LoVo (cell line): ENCODE data around the gene LBP.
"Not testable (repeated sequence)": the region's sequence is repeated elsewhere in the genome, so short reads cannot be mapped to it uniquely, and the experiment has no call there.

ENCODE experiments used
- DNase-seq: peaks from one replicate; pipeline ENCODE4 v3.0.0-alpha.2; 2016; ENCODE audit warnings: low spot score

LBP gene

DNA sequence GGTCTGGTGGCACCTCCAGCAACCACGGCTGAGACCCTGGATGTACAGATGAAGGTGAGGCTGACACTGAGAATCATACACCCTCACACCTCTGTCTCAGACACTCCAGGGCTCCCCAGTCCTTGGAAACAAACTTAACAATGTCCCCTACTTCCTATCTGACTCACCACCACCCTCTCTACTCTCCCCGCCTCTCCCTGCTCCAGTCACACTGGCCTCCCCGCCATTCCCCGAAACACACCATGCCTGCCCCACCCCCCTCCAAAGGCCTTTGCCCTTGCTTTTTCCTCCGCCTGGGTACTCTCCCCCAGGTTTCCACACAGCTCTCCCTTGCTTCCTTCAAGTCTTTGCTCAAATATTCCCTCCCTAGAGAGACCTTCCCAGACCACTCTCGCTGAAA lies 26.1 kb upstream of the LBP start:
- DNase-seq: no peak

DNA sequence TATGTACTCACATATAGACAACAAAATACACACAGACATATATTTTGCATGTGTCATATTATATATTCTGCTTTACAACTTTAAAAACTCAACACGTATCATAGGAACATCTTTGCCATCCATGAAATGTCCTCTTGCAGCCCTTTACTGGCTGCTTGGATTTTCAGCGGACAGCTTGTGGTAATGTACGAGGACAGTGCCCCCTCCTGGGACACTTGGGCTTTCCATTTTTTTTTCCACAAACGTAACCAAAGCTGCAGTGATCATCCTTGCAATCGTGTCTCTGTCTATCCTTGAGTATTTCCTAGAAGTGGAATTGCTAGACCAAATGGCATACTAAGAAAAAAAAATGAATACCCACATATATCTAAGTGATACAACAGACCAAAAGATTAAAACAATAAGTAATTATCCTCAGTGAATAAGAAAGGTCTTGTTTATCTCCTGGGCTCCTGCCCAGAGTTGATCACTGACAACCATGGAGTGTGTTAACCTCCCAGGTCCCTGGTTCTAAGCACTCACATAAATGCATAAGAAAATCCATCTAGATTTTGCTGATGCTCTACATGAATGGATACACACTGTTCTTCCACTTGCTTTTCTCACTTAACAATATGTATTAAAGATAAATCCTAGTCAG lies 24.2 kb upstream of the LBP start:
- no peak for DNase-seq

DNA sequence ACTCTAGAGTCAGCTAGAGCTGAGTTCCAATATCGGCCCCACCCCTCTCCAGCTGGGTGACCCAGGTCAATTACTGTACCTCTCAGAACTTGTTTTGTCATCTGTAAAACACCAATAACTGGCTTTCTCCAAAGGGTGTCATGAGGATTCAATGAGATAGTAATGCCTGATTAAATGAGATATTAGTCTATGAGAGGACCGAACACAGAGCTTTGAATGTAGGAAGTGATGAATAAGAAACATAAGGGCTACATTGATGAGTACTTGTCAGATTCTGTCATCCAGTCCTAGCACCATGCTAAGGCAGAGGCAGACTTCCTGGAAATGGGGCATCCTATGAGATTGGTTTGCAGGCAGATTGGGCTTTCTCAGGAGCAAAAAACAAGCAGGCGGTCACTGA lies 22.1 kb upstream of the LBP start:
- no peak for DNase-seq

DNA sequence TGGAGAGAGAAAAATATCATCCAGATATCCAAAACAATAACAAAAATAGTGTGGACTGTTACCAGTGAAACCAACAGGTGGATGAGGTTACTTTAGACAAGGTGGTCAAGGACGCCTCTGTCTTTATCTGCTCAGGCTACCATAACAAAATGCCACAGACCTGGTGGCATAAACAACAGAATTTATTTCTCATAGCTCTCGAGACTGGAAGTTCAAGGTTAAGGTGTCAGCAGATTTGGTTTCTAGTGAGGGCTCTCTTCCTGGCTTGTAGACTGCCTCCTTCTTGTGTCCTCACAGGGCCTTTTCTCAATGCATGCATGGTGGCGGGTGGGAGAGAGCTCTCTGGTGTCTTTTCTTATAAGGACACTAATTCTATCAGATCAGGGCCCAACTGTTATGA lies 21.1 kb upstream of the LBP start:
- DNase-seq: no peak

DNA sequence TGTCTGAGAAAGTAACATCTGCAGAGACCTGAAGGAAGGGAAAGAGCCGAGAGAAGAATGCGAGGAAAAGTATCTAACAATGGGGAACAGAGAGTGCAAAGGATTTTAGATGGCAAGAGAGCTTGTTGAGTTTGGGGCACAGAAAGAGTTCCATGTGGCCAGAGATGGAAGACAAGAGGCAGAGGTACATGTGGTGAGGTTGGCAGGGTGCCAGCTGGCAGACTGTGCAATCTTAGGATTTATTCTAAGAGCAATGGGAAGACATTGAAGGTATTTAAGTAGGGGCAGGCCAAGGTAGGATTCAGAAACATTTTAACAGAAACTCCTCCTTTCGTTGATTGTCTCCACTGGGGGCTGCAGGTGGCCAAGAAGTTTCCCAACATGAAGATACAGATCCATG lies 20.4 kb upstream of the LBP start:
- DNase-seq: no peak

DNA sequence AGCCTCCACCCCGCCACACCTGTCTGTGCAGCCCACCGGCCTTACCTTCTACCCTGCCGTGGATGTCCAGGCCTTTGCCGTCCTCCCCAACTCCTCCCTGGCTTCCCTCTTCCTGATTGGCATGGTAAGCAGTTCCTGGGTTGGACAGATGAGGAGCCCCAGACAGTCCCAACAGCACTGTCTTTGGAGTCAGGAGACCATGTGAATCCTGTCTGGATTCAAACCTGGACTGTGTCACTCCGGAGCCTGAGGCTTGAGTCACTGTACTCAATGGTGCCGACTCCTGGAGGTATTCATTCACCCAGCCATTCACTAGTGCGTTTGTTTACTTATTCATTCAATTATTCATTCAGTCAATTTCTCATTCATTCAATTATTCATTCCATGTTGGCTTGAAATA lies 20.0 kb upstream of the LBP start:
- no peak for DNase-seq

DNA sequence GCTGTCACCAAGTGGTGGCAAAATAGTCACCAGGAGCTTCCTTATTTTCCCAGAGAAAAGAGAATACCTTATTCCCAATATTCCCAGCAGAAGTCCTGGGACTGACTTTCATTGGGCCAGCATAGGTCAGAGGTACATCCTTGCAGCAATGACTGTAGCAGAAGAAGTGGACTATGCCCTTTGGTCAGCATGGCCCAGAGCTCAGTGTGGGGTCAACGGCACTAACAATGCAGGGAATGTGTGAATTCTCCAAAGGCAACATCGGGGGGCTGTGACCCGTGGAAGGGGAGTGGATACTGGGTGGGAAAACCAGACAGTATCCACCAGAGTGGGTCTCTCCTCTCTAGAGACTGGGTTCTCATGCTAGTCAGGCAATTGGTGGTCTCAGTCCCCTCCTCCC lies 15.6 kb upstream of the LBP start:
- DNase-seq: no peak

DNA sequence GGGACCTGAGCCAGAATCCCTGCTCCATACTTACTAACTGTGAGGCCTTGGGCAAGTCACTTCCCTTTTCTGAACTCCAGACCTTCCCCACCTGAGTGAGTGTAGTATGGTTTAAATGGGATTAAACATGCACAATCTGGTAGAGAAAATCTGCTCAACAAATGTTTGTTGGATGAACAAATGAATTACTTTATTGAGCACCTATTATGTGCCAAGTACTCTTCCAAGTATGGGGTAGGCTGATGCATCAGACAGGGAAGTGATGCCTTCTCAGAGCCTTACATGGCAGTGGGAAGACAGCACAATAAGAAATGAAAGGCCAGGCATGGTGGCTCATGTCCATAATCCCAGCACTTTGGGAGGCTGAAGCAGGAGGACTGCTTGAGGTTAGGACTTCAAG lies 15.0 kb upstream of the LBP start:
- DNase-seq: no peak

DNA sequence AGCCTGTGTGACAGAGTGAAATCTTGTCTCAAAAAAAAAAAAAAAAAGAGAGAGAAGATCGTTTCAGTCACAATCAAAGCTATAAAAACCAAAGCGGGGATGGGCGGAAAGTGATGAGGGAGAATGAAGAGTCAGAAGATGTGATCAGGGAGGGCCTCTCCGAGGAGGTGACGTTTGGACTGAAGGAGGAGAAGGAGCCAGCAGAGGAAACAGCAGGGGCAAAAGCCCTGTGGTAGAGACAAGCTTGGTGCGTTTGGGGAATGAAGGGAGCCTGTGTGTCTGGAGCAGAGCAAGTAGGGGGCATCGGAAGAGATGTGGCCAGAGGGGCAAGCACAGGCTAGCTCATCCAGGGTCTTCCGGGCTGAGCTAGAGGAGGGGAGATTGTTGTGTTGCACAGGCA lies 14.5 kb upstream of the LBP start:
- no peak for DNase-seq

DNA sequence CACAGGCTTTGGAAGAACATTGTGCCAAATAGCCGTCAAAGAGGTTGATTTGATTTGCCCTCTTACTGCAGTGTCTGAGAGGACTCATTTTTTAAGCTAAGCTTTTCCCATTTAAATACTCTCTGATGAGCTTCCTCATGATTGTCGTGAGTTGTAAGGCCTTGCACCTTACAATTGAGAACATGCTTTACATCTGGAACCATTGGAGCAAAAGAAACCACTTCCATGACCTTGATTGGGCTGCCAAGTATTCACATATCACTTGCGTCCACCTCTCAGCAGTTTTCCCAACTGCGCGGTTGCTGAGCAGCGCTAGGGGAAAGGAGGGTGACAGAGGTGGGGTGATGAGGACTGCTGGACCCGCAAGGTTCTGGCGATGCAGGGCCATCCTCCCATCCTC lies 12.3 kb upstream of the LBP start:
- no peak for DNase-seq

DNA sequence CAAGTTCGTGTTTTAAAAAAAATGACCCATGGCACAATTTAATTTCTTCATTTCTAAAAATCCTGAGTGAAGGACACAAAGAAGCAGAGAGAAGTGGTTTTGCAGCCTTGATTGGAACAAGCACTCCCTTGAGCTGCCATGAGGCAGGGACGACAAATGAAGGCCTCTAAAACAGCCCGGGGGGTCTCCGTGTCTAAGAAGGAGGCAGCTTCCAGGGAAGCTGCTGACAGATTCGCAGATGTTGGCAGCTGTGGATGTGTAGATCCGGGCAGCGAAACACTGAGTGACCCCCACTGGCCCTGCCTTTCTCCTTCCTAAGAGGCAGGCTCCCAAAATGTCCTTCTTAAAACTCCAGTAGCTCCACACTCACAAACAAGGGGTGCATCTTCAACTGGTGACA lies 9.6 kb upstream of the LBP start:
- DNase-seq: no peak

DNA sequence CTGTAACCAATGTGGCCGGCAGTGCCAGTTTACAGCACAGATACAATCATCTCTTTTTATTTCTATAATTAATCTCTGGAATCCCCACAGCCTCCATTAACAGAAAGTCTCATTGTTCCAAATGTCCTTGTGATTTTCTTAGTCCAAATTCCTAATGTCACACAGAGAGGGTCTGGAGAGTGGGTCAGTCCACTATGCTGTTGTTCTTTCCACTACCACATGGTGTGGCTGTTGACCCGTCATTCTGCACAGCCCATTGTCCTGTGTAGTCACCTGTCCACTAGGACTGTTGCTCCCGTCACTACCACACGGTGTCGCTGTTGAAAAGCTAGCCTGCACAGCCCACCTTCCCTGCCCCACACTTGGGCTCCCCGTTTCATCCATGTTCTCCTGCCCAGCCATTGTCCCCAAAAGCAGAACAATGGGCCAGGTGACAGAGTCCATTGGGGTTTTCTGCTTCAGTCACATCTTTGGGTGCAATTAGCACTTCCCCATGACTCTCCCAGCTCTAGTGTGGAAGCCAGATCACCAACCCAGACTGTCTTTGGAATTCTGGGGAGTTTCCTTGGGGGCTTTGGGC lies 8.6 kb upstream of the LBP start:
- DNase-seq: no peak

DNA sequence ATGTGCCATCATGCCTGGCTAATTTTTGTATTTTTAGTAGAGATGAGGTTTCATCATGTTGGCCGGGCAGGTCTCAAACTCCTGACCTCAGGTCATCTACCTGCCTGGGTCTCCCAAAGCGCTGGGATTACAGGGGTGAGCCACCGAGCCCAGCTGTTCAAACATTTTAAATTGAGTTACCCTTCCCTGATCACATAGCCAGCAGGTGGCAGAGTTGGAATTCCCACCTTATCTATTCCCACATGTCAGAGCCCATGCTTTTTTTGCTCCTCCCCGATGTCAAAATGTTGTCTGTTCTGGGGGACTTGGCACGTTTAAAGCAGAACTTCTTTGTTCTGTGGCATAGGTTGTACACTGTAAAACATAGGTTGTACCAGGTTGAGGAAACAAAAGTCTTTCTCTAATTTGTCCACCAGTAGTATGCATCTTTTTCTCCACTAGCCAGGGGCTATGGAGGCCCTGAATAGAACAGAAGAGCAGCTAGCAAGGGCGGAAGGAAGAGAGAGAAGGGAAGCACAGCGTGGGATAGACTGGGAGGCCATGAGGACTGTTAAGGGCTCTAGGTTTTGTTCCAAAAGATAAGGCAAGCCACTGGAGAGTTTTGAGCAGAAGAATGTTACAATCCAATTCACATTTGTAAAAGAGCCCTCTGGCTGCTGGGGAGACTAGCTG lies 7.3 kb upstream of the LBP start:
- DNase-seq: no peak

DNA sequence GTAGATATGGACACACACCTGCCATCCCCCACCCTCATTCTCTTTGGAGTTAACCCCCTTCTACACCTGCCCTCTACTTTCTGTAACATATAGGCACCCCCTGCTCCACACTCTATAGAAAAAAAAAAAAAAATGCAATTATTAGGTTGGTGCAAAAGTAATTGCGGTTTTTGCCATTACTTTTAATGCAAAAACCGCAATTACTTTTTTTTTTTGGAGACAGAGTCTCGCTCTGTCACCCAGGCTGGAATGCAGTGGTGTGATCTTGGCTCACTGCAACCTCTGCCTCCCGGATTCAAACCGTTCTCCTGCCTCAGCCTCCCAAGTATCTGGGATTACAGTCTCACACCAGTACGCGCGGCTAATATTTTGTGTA lies 6.8 kb upstream of the LBP start:
- DNase-seq: not testable (repeated sequence)

DNA sequence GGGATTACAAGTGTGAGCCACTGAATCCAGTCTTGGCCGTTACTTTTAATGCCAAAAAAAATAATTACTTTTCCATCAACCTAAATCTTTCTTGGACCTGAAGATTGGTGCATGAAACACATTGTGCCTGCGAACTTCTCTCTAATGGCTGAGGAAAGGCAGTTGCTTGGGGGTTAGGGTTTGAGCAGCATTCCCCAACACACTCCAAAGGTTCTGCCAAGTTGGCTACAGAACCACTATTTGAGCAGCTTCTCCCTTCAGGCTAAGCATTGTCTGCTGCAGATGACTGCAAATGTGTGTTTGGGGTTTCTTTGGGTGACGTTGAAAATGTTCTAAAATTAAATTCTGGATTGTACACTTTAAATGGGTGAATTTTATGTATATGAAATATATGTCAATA lies 6.3 kb upstream of the LBP start:
- DNase-seq: no peak

DNA sequence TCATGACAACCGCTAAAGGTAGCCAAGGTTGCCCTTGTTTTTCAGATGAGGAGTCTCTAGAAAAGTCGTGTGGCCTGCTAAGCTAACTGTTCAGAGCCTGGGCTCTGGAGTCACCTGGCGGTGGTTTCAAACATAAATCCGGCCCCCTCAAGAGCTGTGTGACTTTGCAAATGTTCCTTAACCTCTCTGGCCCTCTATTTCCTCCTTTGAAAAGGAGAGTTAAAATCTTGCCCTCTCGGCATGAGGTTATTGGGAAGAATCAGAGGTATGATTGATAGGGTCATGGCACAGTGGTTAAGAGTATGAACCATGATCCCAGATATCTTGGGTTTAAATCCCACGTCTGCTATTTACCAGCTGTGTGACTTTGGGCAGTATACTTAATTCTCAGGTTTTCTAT lies 5.6 kb upstream of the LBP start:
- DNase-seq: no peak

DNA sequence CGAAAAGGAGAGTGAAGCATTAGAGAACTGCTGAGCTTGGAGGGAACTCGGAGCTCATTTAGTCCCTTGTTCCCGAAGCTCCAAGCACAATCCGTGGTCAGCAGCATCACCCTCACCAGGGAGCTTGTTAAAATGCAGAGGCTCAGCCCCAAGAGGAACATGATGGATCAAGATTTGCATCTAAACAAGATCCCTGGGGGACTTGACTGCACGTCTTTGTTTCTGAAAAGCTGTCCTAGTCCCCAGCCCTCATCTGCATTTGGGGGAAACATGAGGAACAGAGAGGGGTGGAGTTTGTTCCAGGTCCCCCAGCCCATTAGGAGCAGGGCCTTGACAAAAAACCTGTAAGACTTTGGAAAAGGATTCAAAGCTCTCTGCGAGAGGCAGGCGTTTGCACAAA lies 4.1 kb upstream of the LBP start:
- DNase-seq: no peak

DNA sequence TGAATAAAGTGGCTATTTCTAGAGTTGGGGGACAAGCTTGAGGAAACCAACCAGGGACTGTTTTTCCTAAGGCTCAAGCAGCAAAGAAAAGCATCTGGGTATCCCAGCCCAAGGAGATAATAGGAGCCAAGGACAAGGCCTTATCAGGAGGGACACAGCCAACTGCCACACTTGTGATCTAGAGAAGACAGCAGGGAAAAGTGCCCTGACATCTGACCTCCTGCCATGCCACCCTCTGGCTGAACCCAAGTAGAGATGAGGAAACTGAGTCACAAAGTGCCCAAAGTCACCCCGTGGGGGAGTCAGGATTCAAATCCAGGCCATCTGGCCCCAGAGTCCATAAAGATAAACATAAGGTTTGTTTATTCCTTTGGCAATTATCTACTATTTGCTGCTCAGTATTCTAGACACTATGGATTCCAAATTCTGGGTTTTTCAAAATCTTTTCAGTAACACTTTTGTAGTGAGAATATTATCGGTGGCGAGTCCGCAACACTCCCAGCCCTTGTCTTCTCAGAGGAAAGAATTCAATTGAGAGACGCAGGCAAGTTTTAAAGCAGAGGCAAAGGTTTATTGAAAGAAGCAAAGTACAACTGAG lies 3.5 kb upstream of the LBP start:
- DNase-seq: no peak

DNA sequence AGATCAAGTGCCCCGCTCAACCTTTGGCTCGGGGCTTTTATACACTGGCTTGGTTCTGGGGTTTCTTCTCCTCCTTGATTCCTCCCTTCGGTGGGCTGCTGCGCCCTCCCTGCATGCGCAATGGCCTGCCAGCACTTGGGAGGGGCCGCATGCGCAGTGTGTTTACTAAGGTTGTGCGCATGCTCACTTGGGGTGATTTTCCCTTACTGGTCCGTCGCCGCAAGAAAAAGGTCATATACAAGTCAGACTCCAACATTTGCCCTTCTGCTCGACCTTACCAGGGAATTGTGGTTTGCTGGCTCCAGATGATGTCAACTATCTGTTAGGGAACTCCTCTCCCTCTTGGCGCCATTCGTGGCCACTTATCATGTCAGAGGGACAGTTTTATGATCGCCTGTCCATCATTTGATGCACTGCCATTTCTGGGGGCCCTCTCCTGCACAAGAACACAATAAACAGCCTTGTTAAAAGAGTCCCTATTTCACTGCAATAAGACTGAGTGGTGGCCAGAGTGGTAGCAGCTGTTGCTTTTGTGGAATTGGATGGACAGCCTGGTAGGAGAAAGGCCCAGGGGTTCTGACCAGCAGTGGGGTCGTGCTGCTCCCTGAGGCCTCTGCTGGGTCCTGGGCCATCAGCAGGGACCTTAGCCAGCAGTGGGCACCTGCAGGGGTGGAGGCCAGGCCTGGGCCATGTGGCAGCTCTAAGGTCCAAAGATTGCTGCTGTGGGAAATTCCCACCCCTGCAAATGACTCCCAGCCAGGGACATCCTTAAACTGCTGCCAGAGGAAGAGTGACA lies 2.8 kb upstream of the LBP start:
- no peak for DNase-seq

DNA sequence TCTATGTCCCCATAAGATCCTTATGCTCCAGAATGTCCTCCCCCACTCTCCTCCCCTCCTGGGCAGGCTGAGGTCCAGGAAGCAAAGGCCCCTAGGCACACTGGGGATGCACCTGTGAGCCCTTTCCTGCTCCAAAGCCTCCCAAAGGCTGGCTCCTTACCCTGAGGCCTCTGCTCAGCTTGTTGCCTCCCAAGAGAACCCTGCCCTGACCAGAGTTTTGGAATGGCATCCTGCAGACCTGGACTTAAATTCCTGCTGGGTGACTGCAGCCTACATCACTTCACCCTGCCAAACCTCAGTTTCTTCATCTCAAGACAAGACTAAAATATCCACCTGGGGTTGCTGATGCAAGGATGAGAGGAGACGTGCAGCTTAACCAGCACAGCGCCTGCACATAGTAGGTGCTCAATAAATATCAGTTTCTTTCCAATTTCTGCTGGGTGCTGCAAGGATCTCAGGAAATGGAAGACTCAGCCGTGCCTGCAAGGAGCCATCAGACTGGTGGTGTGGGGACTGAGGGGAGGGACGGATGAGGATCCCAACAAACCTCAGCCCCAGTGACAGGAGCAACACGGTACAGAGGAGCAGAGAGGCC lies 2.1 kb upstream of the LBP start:
- DNase-seq: no peak

DNA sequence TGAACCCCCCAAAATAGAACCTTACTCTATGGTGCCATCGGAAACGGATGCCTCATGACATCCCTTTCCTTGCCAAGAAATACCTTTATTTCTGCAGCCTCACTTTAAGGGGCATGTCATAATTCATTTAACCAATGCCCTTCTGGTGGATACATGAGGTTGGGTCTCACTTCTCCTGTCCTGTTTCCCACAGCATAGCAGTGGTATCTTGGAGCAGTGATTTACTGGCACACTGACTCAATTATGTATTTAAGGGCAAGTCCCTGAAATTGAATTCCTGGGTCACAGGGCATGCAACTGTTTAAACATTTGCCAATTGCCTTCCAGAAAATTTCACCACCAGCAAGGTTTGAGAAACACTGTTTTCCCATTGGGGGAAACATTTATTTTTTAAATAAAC lies 639 bp upstream of the LBP start:
- no peak for DNase-seq

DNA sequence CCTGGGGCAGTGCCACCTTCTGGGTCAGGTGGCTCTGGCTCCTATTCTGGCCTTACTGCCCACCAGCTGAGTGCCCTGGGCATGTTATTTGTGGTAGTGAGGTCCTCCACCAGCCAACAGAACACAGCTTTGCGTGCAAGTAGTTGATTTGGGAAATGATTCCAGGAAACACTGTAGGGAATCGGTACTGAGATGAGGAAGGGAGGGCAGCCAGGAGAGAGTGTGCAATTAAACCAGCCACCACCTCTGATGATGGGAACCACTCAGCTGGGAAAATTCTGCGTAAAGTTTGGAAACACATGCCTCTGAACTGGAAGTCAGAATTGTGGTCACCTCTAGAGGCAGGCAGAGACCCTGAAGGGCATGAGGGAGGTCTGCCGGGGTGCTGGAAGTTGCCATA lies 459 bp downstream of the LBP start:
- DNase-seq: no peak

DNA sequence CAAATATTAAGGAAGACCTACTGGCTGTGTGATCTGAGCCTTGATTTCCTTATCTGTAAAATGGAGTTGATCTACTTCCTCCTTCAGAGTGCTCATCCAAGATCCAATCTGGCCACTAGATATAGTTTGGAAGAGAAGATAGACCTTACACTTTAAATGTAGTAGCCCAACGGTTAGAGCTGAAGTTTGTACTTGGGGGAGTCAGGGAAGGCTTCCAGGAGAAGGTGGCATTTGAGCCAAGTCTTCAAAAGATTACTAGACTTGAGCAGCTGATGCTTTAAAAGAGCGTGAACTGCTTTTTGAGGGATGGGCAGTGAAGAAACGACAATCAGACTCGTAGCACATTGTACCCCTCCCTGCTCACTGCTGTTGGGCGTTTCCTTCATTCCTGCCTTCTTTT lies 3.6 kb downstream of the LBP start:
- no peak for DNase-seq
